Keratinocyte (primary cell): Measurements from ENCODE around the gene PRSS53.

Experiments
- CTCF ChIP-seq, 3 experiments: IDR thresholded peaks in 1 of 3; conservative IDR thresholded peaks in 1 of 3; optimal IDR thresholded peaks in 1 of 3; 2 replicates in 2 of 3; 3 replicates in 1 of 3; pipeline versions ENCODE3 to v1.5.1; 2011; ENCODE audit warnings: low read length in 3 of 3, mild to moderate bottlenecking in 3 of 3, moderate library complexity in 2 of 3, control low read depth in 1 of 3, inconsistent platforms in 1 of 3; ENCODE audit not compliant: insufficient read depth in 2 of 3; ENCODE audit errors: extremely low read depth in 1 of 3
- EZH2 ChIP-seq: IDR thresholded peaks from one replicate; pipeline ENCODE4 v1.6.1; 2012; ENCODE audit warnings: inconsistent platforms, mild to moderate bottlenecking, low read length, moderate library complexity

- TF ChIP-seq CTCF (optimal IDR thresholded peaks at IDR 0.05 in 1 of 3, IDR thresholded peaks at IDR 0.05 in 1 of 3, conservative IDR thresholded peaks at IDR 0.05 in 1 of 3; ENCODE audit: extremely low read depth in 1 of 3, insufficient read depth in 2 of 3, low read length in 3 of 3), result no peak
- TF ChIP-seq EZH2, result no peak
Measured at GRCh38 chr16:31063843-31064611, 24.7 kb downstream of the PRSS53 start.
